ENCODE measurements around the gene KRT79.
A peak's percentile ranks its signal among the peaks of the same experiment; 100 is the strongest.
"Not testable (repeated sequence)": the region's sequence is repeated elsewhere in the genome, so short reads cannot be mapped to it uniquely, and the experiment has no call there.

The KRT79 gene

GRCh38 chr12:52833922-52834726 is at the start of gene KRT79:
Gene KRT79, minus strand, starts transcription at chr12:52834311. Its CDS starts 51 bp downstream, at chr12:52834260.
- DNase-seq (ENCODE audit: low spot score) = no peak

- not testable (repeated sequence) for DNase-seq (ENCODE audit: low spot score)
Measured at GRCh38 chr12:52880499-52880898, 46.4 kb upstream of the KRT79 start.

- DNase-seq (ENCODE audit: low spot score) = peak; percentile 80
Measured at GRCh38 chr12:52879394-52880351, 45.6 kb upstream of the KRT79 start.

- DNase-seq (ENCODE audit: low spot score) = no peak
Measured at GRCh38 chr12:52878507-52879393, 44.6 kb upstream of the KRT79 start.

- DNase-seq (ENCODE audit: low spot score) = no peak
Measured at GRCh38 chr12:52877242-52877641, 43.1 kb upstream of the KRT79 start.

- no peak for DNase-seq (ENCODE audit: low spot score)
Measured at GRCh38 chr12:52876372-52876771, 42.3 kb upstream of the KRT79 start.

GRCh38 chr12:52874573-52875435 is 40.7 kb upstream of the KRT79 start:
- no peak for DNase-seq (ENCODE audit: low spot score)

GRCh38 chr12:52873832-52874572 is 39.9 kb upstream of the KRT79 start:
- peak; percentile 76 for DNase-seq (ENCODE audit: low spot score)

GRCh38 chr12:52873513-52873831 is 39.4 kb upstream of the KRT79 start:
- DNase-seq (ENCODE audit: low spot score) = no peak

- no peak for DNase-seq (ENCODE audit: low spot score)
Measured at GRCh38 chr12:52872644-52873389, 38.7 kb upstream of the KRT79 start.

GRCh38 chr12:52871291-52872039 is 37.4 kb upstream of the KRT79 start:
- DNase-seq (ENCODE audit: low spot score) = no peak

- DNase-seq (ENCODE audit: low spot score) = no peak
Measured at GRCh38 chr12:52870361-52871290, 36.5 kb upstream of the KRT79 start.

- no peak for DNase-seq (ENCODE audit: low spot score)
Measured at GRCh38 chr12:52867642-52868041, 33.5 kb upstream of the KRT79 start.

GRCh38 chr12:52867152-52867551 is 33.0 kb upstream of the KRT79 start:
- no peak for DNase-seq (ENCODE audit: low spot score)

GRCh38 chr12:52865090-52865944 is 31.2 kb upstream of the KRT79 start:
- peak; percentile 82 for DNase-seq (ENCODE audit: low spot score)

- no peak for DNase-seq (ENCODE audit: low spot score)
Measured at GRCh38 chr12:52862023-52862422, 27.9 kb upstream of the KRT79 start.

- no peak for DNase-seq (ENCODE audit: low spot score)
Measured at GRCh38 chr12:52861511-52861910, 27.4 kb upstream of the KRT79 start.
